ENCODE measurements around the gene DDB1.

DNA sequence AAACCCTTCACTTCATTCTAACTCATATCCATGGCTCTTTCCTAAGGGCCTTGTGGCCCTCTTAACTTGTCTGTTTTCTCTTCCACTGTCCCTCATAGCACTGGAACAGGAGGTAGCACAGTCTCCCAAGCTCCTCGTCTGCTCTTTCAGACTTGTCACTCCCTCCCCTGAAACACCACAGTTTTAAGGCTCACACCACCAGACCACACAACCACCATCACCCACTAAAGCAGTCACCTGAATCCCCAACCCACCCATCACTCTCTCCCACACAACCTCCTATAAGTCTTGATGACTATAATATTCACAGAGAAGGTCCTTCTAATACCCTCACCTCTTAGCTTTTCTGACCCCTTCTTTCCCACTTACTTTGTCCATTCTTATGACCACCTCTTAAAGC is 26.7 kb downstream of the DDB1 start:
- TF ChIP-seq CTCF (conservative IDR thresholded peaks at IDR 0.05; ENCODE audit: low read depth, low read length) (no peak), POLR2A (IDR thresholded peaks at IDR 0.05; ENCODE audit: low read depth, low read length) (no peak), MXI1 (IDR thresholded peaks at IDR 0.05; ENCODE audit: borderline replicate concordance, low read depth, low read length) (no peak), FOS (IDR thresholded peaks at IDR 0.05; ENCODE audit: low read depth, low read length) (no peak), BHLHE40 (IDR thresholded peaks at IDR 0.05; ENCODE audit: low read depth, low read length) (no peak), RAD21 (IDR thresholded peaks at IDR 0.05; ENCODE audit: low read length) (no peak), NFE2L2 (IDR thresholded peaks at IDR 0.05; ENCODE audit: low read depth, low read length) (no peak), MAZ (IDR thresholded peaks at IDR 0.05; ENCODE audit: borderline replicate concordance, low read depth, low read length) (no peak), MAFK (IDR thresholded peaks at IDR 0.05; ENCODE audit: low read depth, low read length) (no peak), SMC3 (IDR thresholded peaks at IDR 0.05; ENCODE audit: low read depth, low read length) (no peak), CEBPB (IDR thresholded peaks at IDR 0.05; ENCODE audit: low read depth, low read length) (no peak)
